ENCODE measurements around the gene PNMA8A. TPM values are rescaled to one million over a fixed set of nuclear protein-coding genes. Genes with fewer than 3 reads are reported as not detected.

PNMA8A gene
- polyA plus RNA-seq, 1 donor from 2014 or later, result 234 TPM

GRCh38 chr19:46449228-46449627 lies 22.1 kb downstream of the PNMA8A start:
- no peak overlapping the region for H2AFZ ChIP-seq (ENCODE audit: low read depth, low read length)

GRCh38 chr19:46448601-46449000 lies 22.8 kb downstream of the PNMA8A start:
- Histone ChIP-seq H3K36me3 (ENCODE audit: insufficient read depth, low read length) (no peaks in the 10 kb centered on the region), H3K4me3 (ENCODE audit: low read length) (no peak overlapping the region), H3K9me3 (ENCODE audit: low read length) (no peaks in the 10 kb centered on the region)
- TF ChIP-seq REST (IDR thresholded peaks at IDR 0.05; ENCODE audit: borderline replicate concordance) (no peak), POLR2AphosphoS5 (IDR thresholded peaks at IDR 0.05) (no peak), CTCF (IDR thresholded peaks at IDR 0.05; ENCODE audit: poor library complexity, severe bottlenecking) (no peak), EP300 (conservative IDR thresholded peaks at IDR 0.05; ENCODE audit: poor library complexity, severe bottlenecking) (no peak), RAD21 (conservative IDR thresholded peaks at IDR 0.05) (no peak), SMC3 (conservative IDR thresholded peaks at IDR 0.05; ENCODE audit: poor library complexity) (no peak), EZH2 (IDR thresholded peaks at IDR 0.05; ENCODE audit: borderline replicate concordance, insufficient read depth, low read length, poor library complexity, severe bottlenecking) (no peak), TAF1 (IDR thresholded peaks at IDR 0.05; ENCODE audit: low read depth) (no peak)

More at GRCh38 chr19:46449228-46449627, 22.1 kb downstream of the PNMA8A start:
- H3K9ac ChIP-seq (ENCODE audit: low read length), result no peak overlapping the region
- H3K9me2 ChIP-seq (ENCODE audit: insufficient read depth, low read length), result no peaks in the 10 kb centered on the region
- no peaks in the 10 kb centered on the region for H3K9me3 ChIP-seq (ENCODE audit: low read length)
- no peak overlapping the region for H3K4me2 ChIP-seq (ENCODE audit: low read length)
- H3K36me3 ChIP-seq (ENCODE audit: insufficient read depth, low read length), result no peaks in the 10 kb centered on the region
- TF ChIP-seq POLR2AphosphoS5 (IDR thresholded peaks at IDR 0.05), result peak; percentile 12
- TF ChIP-seq REST (IDR thresholded peaks at IDR 0.05; ENCODE audit: borderline replicate concordance), result no peak
- no peak for TF ChIP-seq TAF1 (IDR thresholded peaks at IDR 0.05; ENCODE audit: low read depth)
- no peak for TF ChIP-seq CTCF (IDR thresholded peaks at IDR 0.05; ENCODE audit: poor library complexity, severe bottlenecking)
- no peak for TF ChIP-seq SMC3 (conservative IDR thresholded peaks at IDR 0.05; ENCODE audit: poor library complexity)
- H3F3A ChIP-seq (ENCODE audit: insufficient read depth, low read length, poor library complexity, severe bottlenecking), result no peaks in the 10 kb centered on the region
- H3K79me2 ChIP-seq (replicated peaks; ENCODE audit: insufficient read depth, low read length), result no peaks in the 10 kb centered on the region
- no peak overlapping the region for H3K4me3 ChIP-seq (ENCODE audit: low read length)
- no peaks in the 10 kb centered on the region for H4K20me1 ChIP-seq (ENCODE audit: insufficient read depth)
- H3K27ac ChIP-seq (ENCODE audit: low read length), result no peak overlapping the region
- H3K27me3 ChIP-seq (ENCODE audit: insufficient read depth, low read depth, low read length), result no peaks in the 10 kb centered on the region

More at GRCh38 chr19:46448601-46449000, 22.8 kb downstream of the PNMA8A start:
- Histone ChIP-seq H3F3A (ENCODE audit: insufficient read depth, low read length, poor library complexity, severe bottlenecking) (no peaks in the 10 kb centered on the region), H3K9me2 (ENCODE audit: insufficient read depth, low read length) (no peaks in the 10 kb centered on the region), H3K27ac (ENCODE audit: low read length) (no peak overlapping the region), H2AFZ (ENCODE audit: low read depth, low read length) (no peak overlapping the region), H3K27me3 (ENCODE audit: insufficient read depth, low read depth, low read length) (no peaks in the 10 kb centered on the region), H3K9ac (ENCODE audit: low read length) (no peak overlapping the region), H3K4me2 (ENCODE audit: low read length) (no peak overlapping the region), H4K20me1 (ENCODE audit: insufficient read depth) (no peaks in the 10 kb centered on the region), H3K79me2 (replicated peaks; ENCODE audit: insufficient read depth, low read length) (no peaks in the 10 kb centered on the region)

All from neural cell (in vitro differentiated cells).